ENCODE data around the gene DST. TPM values are rescaled to one million over a fixed set of nuclear protein-coding genes. Genes with fewer than 3 reads are reported as not detected.

Gene DST
- polyA plus RNA-seq, 3 donors = 1.1 to 7.4 (median 3.2) TPM

- Histone ChIP-seq H3K9ac (ENCODE audit: insufficient read depth, low read length, poor library complexity, severe bottlenecking) (no peak overlapping the region), H2AFZ (ENCODE audit: insufficient read depth, low read depth, low read length, poor library complexity, severe bottlenecking) (no peak overlapping the region), H3K4me1 (ENCODE audit: control insufficient read depth in 1 of 2, insufficient read depth in 2 of 2, low read length in 2 of 2) (no peaks in the 10 kb centered on the region), H3K4me2 (replicated peaks; ENCODE audit: extremely low read depth, low read length, poor library complexity, severe bottlenecking) (no peak overlapping the region), H3K79me2 (ENCODE audit: insufficient read depth, low read length) (no peaks in the 10 kb centered on the region), H4K20me1 (ENCODE audit: insufficient read depth, low read length) (no peaks in the 10 kb centered on the region), H3K9me3 (replicated peaks in 1 of 2; ENCODE audit: control insufficient read depth in 1 of 2, insufficient read depth in 1 of 2, low read length in 2 of 2) (no peaks in the 10 kb centered on the region), H3K27ac (ENCODE audit: low read depth in 1 of 2, low read length in 2 of 2) (no peak overlapping the region), H3K36me3 (replicated peaks in 1 of 2; ENCODE audit: control insufficient read depth in 1 of 2, insufficient read depth in 2 of 2, low read length in 2 of 2) (peaks cover 19 to 32% of the 10 kb centered on the region in 2 donors), H3K27me3 (ENCODE audit: control insufficient read depth in 2 of 2, insufficient read depth in 2 of 2, low read length in 2 of 2) (no peaks in the 10 kb centered on the region), H3K4me3 (replicated peaks in 1 of 3; ENCODE audit: low read depth in 2 of 3, low read length in 3 of 3) (no peak overlapping the region)
- H3K36me3 Mint-ChIP-seq = peaks cover 22 to 28% of the 10 kb centered on the region in 2 donors
- no CpG with 5 or more reads among the region's 1 CpG for WGBS (ENCODE audit: insufficient coverage)
- no peaks in the 10 kb centered on the region for H3K27me3 Mint-ChIP-seq (ENCODE audit: low read depth in 3 of 3)
- TF ChIP-seq, protein P1, sequence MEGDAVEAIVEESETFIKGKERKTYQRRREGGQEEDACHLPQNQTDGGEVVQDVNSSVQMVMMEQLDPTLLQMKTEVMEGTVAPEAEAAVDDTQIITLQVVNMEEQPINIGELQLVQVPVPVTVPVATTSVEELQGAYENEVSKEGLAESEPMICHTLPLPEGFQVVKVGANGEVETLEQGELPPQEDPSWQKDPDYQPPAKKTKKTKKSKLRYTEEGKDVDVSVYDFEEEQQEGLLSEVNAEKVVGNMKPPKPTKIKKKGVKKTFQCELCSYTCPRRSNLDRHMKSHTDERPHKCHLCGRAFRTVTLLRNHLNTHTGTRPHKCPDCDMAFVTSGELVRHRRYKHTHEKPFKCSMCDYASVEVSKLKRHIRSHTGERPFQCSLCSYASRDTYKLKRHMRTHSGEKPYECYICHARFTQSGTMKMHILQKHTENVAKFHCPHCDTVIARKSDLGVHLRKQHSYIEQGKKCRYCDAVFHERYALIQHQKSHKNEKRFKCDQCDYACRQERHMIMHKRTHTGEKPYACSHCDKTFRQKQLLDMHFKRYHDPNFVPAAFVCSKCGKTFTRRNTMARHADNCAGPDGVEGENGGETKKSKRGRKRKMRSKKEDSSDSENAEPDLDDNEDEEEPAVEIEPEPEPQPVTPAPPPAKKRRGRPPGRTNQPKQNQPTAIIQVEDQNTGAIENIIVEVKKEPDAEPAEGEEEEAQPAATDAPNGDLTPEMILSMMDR (IDR thresholded peaks at IDR 0.05) = no peak
- intact Hi-C loops (cut with micrococcal nuclease) = no loop called here
- no peak overlapping the region for H3K4me3 Mint-ChIP-seq
- DNase-seq = no peak
- H3K9me3 Mint-ChIP-seq = no peaks in the 10 kb centered on the region
- no peak overlapping the region for H3K27ac Mint-ChIP-seq
- H3K4me1 Mint-ChIP-seq = peaks cover 2% of the 10 kb centered on the region
Observed at GRCh38 chr6:56513631-56514030, 129.1 kb downstream of the DST start.

GRCh38 chr6:56511591-56511990 lies 131.1 kb downstream of the DST start:
- Mint-ChIP-seq H3K27ac (no peak overlapping the region), H3K27me3 (ENCODE audit: low read depth in 3 of 3) (no peaks in the 10 kb centered on the region), H3K4me1 (peaks cover 2% of the 10 kb centered on the region), H3K36me3 (peaks cover 32 to 36% of the 10 kb centered on the region in 2 donors), H3K4me3 (no peak overlapping the region), H3K9me3 (no peaks in the 10 kb centered on the region)
- Histone ChIP-seq H3K79me2 (ENCODE audit: insufficient read depth, low read length) (no peaks in the 10 kb centered on the region), H3K4me3 (replicated peaks in 1 of 3; ENCODE audit: low read depth in 2 of 3, low read length in 3 of 3) (no peak overlapping the region), H3K27me3 (ENCODE audit: control insufficient read depth in 2 of 2, insufficient read depth in 2 of 2, low read length in 2 of 2) (no peaks in the 10 kb centered on the region), H3K9me3 (replicated peaks in 1 of 2; ENCODE audit: control insufficient read depth in 1 of 2, insufficient read depth in 1 of 2, low read length in 2 of 2) (no peaks in the 10 kb centered on the region), H3K4me2 (replicated peaks; ENCODE audit: extremely low read depth, low read length, poor library complexity, severe bottlenecking) (no peak overlapping the region), H3K9ac (ENCODE audit: insufficient read depth, low read length, poor library complexity, severe bottlenecking) (no peak overlapping the region), H3K4me1 (ENCODE audit: control insufficient read depth in 1 of 2, insufficient read depth in 2 of 2, low read length in 2 of 2) (no peaks in the 10 kb centered on the region), H3K27ac (ENCODE audit: low read depth in 1 of 2, low read length in 2 of 2) (no peak overlapping the region), H2AFZ (ENCODE audit: insufficient read depth, low read depth, low read length, poor library complexity, severe bottlenecking) (no peak overlapping the region), H4K20me1 (ENCODE audit: insufficient read depth, low read length) (no peaks in the 10 kb centered on the region), H3K36me3 (replicated peaks in 1 of 2; ENCODE audit: control insufficient read depth in 1 of 2, insufficient read depth in 2 of 2, low read length in 2 of 2) (peaks cover 16 to 40% of the 10 kb centered on the region in 2 donors)
- no peak for DNase-seq
- no CpG with 5 or more reads among the region's 2 CpGs for WGBS (ENCODE audit: insufficient coverage)
- TF ChIP-seq, protein P1 (IDR thresholded peaks at IDR 0.05) = no peak
- intact Hi-C loops (cut with micrococcal nuclease) = no loop called here

Data from CD14-positive monocyte (primary cell).